HepG2 (cell line): Measurements from ENCODE around the gene CDC123. TPM values are rescaled to one million over a fixed set of nuclear protein-coding genes. Genes with fewer than 3 reads are reported as not detected.

Source experiments
- CBX5 ChIP-seq: sonication (generic); formaldehyde crosslinking; IDR thresholded peaks from 2 replicates; pipeline ENCODE4 v1.4.0; 2020; ENCODE audit warnings: missing genetic modification reagents, borderline replicate concordance
- FUBP1 ChIP-seq: sonication (generic); formaldehyde crosslinking; IDR thresholded peaks from 2 replicates; pipeline ENCODE4 v1.5.1; 2020; ENCODE audit warnings: missing genetic modification reagents, mild to moderate bottlenecking, borderline replicate concordance
- GATAD2A ChIP-seq: IDR thresholded peaks from 2 replicates; pipeline ENCODE4 v1.6.1; 2016
- HDAC2 ChIP-seq: sonication (generic); formaldehyde crosslinking; IDR thresholded peaks from 2 replicates; pipeline ENCODE4 v1.4.0; 2020; ENCODE audit warnings: missing genetic modification reagents
- IRF2 ChIP-seq: IDR thresholded peaks from 2 replicates; pipeline ENCODE4 v1.6.1; 2018; ENCODE audit warnings: missing genetic modification reagents, missing compliant biosample characterization
- RXRB ChIP-seq: IDR thresholded peaks from 2 replicates; pipeline ENCODE4 v1.6.1; 2016; ENCODE audit warnings: borderline replicate concordance, missing genetic modification reagents, missing compliant biosample characterization
- SKI ChIP-seq: fragments of 450-650 bp; IDR thresholded peaks from one replicate; pipeline ENCODE4 v1.6.1; 2018; ENCODE audit warnings: mild to moderate bottlenecking; ENCODE audit not compliant: partially characterized antibody
- SOX13 ChIP-seq, 3 experiments: fragments of 450-650 bp in 1 of 3; sonication (generic) in 1 of 3; formaldehyde crosslinking in 1 of 3; IDR thresholded peaks in 2 of 3; conservative IDR thresholded peaks in 1 of 3; 2 replicates each; pipeline versions ENCODE4 v1.5.0 to v1.6.1; 2016 to 2020; ENCODE audit warnings: antibody characterized with exemption in 1 of 3, mild to moderate bottlenecking in 1 of 3, missing compliant biosample characterization in 1 of 3, missing genetic modification reagents in 1 of 3, moderate library complexity in 1 of 3
- SOX6 ChIP-seq, 2 experiments: fragments of 450-650 bp in 1 of 2; sonication (generic) in 1 of 2; formaldehyde crosslinking in 1 of 2; IDR thresholded peaks; 2 replicates each; pipeline versions ENCODE4 v1.4.0 to v1.6.1; 2017 to 2020; ENCODE audit warnings: antibody characterized with exemption in 1 of 2, mild to moderate bottlenecking in 1 of 2, missing genetic modification reagents in 1 of 2
- TBX2 ChIP-seq: sonication (generic); formaldehyde crosslinking; IDR thresholded peaks from 2 replicates; pipeline ENCODE4 v1.5.0; 2020; ENCODE audit warnings: missing genetic modification reagents, mild to moderate bottlenecking, borderline replicate concordance
- TCF7 ChIP-seq: sonication (generic); IDR thresholded peaks from 2 replicates; pipeline ENCODE4 v1.6.1; 2016; ENCODE audit warnings: antibody characterized with exemption, low read depth
- THAP11 ChIP-seq: IDR thresholded peaks from 2 replicates; pipeline ENCODE4 v1.6.1; 2016; ENCODE audit warnings: missing biosample characterization, missing genetic modification reagents
- ZBTB20 ChIP-seq: sonication (generic); formaldehyde crosslinking; IDR thresholded peaks from 2 replicates; pipeline ENCODE4 v1.8.1; 2023; ENCODE audit warnings: missing genetic modification reagents, low read depth, mild to moderate bottlenecking, borderline replicate concordance
- ZBTB38 ChIP-seq: sonication (generic); formaldehyde crosslinking; IDR thresholded peaks from 2 replicates; pipeline ENCODE4 v1.5.1; 2020; ENCODE audit warnings: mild to moderate bottlenecking, missing genetic modification reagents
- ZMYM4 ChIP-seq: sonication (generic); formaldehyde crosslinking; IDR thresholded peaks from 2 replicates; pipeline ENCODE4 v1.8.1; 2023; ENCODE audit warnings: mild to moderate bottlenecking, missing genetic modification reagents
- ZNF205 ChIP-seq: IDR thresholded peaks from 2 replicates; pipeline ENCODE4 v1.6.1; 2018; ENCODE audit warnings: missing biosample characterization, missing genetic modification reagents
- ZNF24 ChIP-seq: fragments of 450-650 bp; IDR thresholded peaks from 2 replicates; pipeline ENCODE4 v1.6.1; 2017; ENCODE audit warnings: antibody characterized with exemption, mild to moderate bottlenecking
- ZNF574 ChIP-seq: sonication (generic); formaldehyde crosslinking; IDR thresholded peaks from 2 replicates; pipeline ENCODE4 v1.4.0; 2020; ENCODE audit warnings: missing genetic modification reagents
- ZNF644 ChIP-seq: IDR thresholded peaks from 2 replicates; pipeline ENCODE4 v1.6.1; 2016; ENCODE audit warnings: low read depth
- ZNF687 ChIP-seq: sonication (generic); formaldehyde crosslinking; IDR thresholded peaks from 2 replicates; pipeline ENCODE4 v1.5.1; 2020; ENCODE audit warnings: mild to moderate bottlenecking, missing genetic modification reagents, moderate library complexity
- polyA plus RNA-seq, 8 experiments: library from polyadenylated mRNA; depleted of rRNA in 3 of 8; stranded (reverse) in 7 of 8; unstranded in 1 of 8; fragments of >200 nt; fragmentation: Illumina TruSeq in 4 of 8; extraction: Trizol in 4 of 8; gene quantifications; 2 replicates each; pipeline versions ENCODE4 v1.2.1 to v1.2.3, GENCODE V29; 2011 to 2016; ENCODE audit warnings: low read depth in 4 of 8, missing spikeins in 1 of 8, mixed read lengths in 1 of 8; ENCODE audit not compliant: insufficient read depth in 1 of 8
- total RNA-seq, 5 experiments: library from RNA; depleted of rRNA; stranded (reverse); fragments of >200 nt; fragmentation: Illumina TruSeq; extraction: Trizol; gene quantifications; 2 replicates each; pipeline ENCODE4 v1.2.3, GENCODE V29; 2016; ENCODE audit warnings: low read depth in 1 of 5

The CDC123 gene
- total and polyA plus RNA-seq, 2 of the 13 experiments (the other 11 are each of a cell fraction or from before 2014, with no cell fraction given) = 63.3 to 153 TPM

- TF ChIP-seq CBX5 (CRISPR knock-in tag) (0 out of 2 replicates have a peak, but pooled peaks have one; percentile 36), ZNF644 (CRISPR knock-in tag) (peak; percentile 59; the same call in 1 of the 2 replicates), SOX13 (IDR thresholded peaks at IDR 0.05) (no peak), SOX13 (CRISPR knock-in tag; conservative IDR thresholded peaks at IDR 0.05 in 1 of 2, IDR thresholded peaks at IDR 0.05 in 1 of 2) (peak in 1 of 2 experiments; percentile 64; a peak in 2 of 4 replicates), THAP11 (CRISPR knock-in tag) (peak; percentile 27; the same call in 1 of the 2 replicates), ZBTB38 (peak; percentile 90), ZNF205 (CRISPR knock-in tag) (no peak), SKI (no peak), TBX2 (CRISPR knock-in tag) (0 out of 2 replicates have a peak, but pooled peaks have one; percentile 14), RXRB (CRISPR knock-in tag) (peak; percentile 46; the same call in 1 of the 2 replicates), TCF7 (peak; percentile 61; the same call in 1 of the 2 replicates), ZMYM4 (CRISPR knock-in tag) (peak; percentile 20; the same call in 1 of the 2 replicates), ZNF687 (peak; percentile 60), SOX6 (IDR thresholded peaks at IDR 0.05) (no peak), SOX6 (CRISPR knock-in tag; IDR thresholded peaks at IDR 0.05) (peak; percentile 73), HDAC2 (CRISPR knock-in tag) (peak; percentile 33; the same call in 1 of the 2 replicates), GATAD2A (CRISPR knock-in tag) (peak; percentile 87), ZNF24 (no peak), ZBTB20 (CRISPR knock-in tag) (no peak), FUBP1 (CRISPR knock-in tag) (no peak), IRF2 (CRISPR knock-in tag) (peak; percentile 40; the same call in 1 of the 2 replicates), ZNF574 (CRISPR knock-in tag) (peak; percentile 34; the same call in 1 of the 2 replicates)
Measured at GRCh38 chr10:12238821-12239220, 42.8 kb downstream of the CDC123 start (continued).
